ENCODE measurements around the gene WNT3.

WNT3 gene

DNA sequence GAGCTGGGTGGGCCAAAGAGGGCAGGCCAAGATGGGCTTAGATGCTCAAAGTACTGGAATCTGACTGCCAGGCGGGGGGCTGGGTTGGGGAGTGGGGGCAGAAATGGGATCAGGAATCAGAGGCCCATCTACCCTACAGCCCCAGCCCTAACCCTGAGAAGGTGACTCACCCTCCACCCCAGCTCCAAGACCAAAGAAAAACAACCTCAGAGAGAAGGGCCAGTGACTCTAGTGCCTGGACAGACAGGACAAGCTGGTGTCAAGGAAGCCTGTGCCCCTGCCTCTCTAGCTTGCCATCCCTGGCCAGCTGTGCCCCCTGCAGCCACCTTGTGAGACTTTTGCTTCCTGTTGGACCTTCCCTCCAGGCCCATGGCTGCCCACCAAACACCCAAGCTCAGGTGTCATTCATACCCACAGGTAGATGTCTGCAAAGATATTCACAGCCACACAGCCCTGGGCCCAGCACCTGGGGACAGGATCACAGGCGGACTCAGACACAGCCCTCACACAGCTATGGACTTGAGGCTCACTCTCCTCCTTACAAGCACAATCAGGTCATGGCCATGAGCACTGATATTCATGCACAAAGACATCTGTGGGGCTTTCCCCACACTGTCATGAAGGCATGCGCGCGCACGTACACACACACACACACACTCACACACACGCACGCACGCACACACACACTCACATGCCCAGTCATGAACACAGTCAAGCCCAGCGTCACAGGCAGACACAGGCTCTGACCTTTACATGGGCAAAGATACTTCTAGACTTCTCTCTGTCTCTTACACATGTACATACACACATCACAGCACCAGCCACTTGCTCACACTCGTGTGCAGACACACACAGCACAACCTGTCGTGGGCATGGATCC is 2.8 kb downstream of the WNT3 start:
- TF ChIP-seq, protein P1, sequence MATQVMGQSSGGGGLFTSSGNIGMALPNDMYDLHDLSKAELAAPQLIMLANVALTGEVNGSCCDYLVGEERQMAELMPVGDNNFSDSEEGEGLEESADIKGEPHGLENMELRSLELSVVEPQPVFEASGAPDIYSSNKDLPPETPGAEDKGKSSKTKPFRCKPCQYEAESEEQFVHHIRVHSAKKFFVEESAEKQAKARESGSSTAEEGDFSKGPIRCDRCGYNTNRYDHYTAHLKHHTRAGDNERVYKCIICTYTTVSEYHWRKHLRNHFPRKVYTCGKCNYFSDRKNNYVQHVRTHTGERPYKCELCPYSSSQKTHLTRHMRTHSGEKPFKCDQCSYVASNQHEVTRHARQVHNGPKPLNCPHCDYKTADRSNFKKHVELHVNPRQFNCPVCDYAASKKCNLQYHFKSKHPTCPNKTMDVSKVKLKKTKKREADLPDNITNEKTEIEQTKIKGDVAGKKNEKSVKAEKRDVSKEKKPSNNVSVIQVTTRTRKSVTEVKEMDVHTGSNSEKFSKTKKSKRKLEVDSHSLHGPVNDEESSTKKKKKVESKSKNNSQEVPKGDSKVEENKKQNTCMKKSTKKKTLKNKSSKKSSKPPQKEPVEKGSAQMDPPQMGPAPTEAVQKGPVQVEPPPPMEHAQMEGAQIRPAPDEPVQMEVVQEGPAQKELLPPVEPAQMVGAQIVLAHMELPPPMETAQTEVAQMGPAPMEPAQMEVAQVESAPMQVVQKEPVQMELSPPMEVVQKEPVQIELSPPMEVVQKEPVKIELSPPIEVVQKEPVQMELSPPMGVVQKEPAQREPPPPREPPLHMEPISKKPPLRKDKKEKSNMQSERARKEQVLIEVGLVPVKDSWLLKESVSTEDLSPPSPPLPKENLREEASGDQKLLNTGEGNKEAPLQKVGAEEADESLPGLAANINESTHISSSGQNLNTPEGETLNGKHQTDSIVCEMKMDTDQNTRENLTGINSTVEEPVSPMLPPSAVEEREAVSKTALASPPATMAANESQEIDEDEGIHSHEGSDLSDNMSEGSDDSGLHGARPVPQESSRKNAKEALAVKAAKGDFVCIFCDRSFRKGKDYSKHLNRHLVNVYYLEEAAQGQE (IDR thresholded peaks at IDR 0.05; ENCODE audit: low read depth) = no peak
- TF ChIP-seq EGR1 (IDR thresholded peaks at IDR 0.05) (no peak), TCF12 (IDR thresholded peaks at IDR 0.05; ENCODE audit: low read depth) (no peak), TAF1 (IDR thresholded peaks at IDR 0.05; ENCODE audit: low read depth) (no peak), TEAD4 (IDR thresholded peaks at IDR 0.05) (no peak), NFIC (IDR thresholded peaks at IDR 0.05) (no peak), EP300 (IDR thresholded peaks at IDR 0.05; ENCODE audit: borderline replicate concordance) (no peak), YY1 (IDR thresholded peaks at IDR 0.05; ENCODE audit: low read depth) (no peak), ZBTB7A (IDR thresholded peaks at IDR 0.05; ENCODE audit: low read depth) (no peak)
- TF ChIP-seq, protein P2, sequence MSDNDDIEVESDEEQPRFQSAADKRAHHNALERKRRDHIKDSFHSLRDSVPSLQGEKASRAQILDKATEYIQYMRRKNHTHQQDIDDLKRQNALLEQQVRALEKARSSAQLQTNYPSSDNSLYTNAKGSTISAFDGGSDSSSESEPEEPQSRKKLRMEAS (IDR thresholded peaks at IDR 0.05) = no peak
- TF ChIP-seq, protein P3, sequence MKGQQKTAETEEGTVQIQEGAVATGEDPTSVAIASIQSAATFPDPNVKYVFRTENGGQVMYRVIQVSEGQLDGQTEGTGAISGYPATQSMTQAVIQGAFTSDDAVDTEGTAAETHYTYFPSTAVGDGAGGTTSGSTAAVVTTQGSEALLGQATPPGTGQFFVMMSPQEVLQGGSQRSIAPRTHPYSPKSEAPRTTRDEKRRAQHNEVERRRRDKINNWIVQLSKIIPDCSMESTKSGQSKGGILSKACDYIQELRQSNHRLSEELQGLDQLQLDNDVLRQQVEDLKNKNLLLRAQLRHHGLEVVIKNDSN (IDR thresholded peaks at IDR 0.05) = no peak

DNA sequence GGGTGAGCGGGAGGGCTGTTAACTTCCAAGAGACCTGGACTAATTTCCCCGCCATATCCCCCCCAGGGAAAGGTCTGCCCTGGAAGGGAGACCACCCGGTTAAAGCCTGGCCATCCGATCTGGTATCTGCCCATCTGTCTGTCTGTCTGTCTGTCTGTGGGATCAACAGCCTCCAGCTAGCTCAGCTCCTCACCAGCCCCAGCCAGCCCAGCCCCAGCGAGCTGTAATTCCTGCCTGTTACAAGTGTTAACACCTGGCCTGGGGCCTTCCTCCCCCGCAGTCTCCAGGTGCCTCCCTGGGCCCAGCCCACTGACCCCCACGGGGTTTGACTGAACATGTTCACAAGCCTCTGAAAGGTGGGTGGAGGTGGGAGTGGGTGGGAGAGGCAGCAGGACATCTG is 4.0 kb downstream of the WNT3 start:
- no peak for TF ChIP-seq TCF12 (IDR thresholded peaks at IDR 0.05; ENCODE audit: low read depth)
- no peak for TF ChIP-seq CEBPB (IDR thresholded peaks at IDR 0.05)

DNA sequence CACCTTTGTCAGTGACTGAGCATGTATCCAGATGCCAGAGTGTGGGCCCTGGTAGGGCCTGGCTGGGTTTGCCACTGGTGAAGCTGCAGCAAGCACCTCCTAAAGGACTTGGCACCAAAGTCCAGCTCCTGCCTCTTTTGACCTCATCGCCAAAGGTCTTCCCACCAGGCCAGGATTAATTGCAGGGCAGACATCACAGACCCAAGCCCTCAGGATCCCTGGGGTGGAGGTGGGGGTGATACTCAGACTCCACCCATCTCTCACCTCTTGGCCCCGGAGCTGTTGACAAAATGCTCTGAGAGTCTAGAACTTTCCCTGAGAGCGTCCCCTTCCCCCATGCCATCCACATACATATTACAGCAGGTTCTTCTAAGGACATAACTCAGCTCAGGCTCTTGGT is 4.6 kb downstream of the WNT3 start:
- TF ChIP-seq FOXM1 (IDR thresholded peaks at IDR 0.05; ENCODE audit: borderline replicate concordance, low read depth) (no peak), YY1 (IDR thresholded peaks at IDR 0.05; ENCODE audit: low read depth) (no peak), RAD21 (IDR thresholded peaks at IDR 0.05; ENCODE audit: low read depth) (no peak), ZBTB7A (IDR thresholded peaks at IDR 0.05; ENCODE audit: low read depth) (no peak), EGR1 (IDR thresholded peaks at IDR 0.05) (no peak), EP300 (IDR thresholded peaks at IDR 0.05; ENCODE audit: borderline replicate concordance) (no peak), NFIC (IDR thresholded peaks at IDR 0.05) (no peak), TEAD4 (IDR thresholded peaks at IDR 0.05) (no peak), CEBPB (IDR thresholded peaks at IDR 0.05) (no peak), TCF12 (IDR thresholded peaks at IDR 0.05; ENCODE audit: low read depth) (no peak), TAF1 (IDR thresholded peaks at IDR 0.05; ENCODE audit: low read depth) (no peak), CREB1 (IDR thresholded peaks at IDR 0.05; ENCODE audit: low read depth) (no peak)
- TF ChIP-seq, protein P1 (IDR thresholded peaks at IDR 0.05; ENCODE audit: low read depth) = no peak
- TF ChIP-seq, protein P3 (IDR thresholded peaks at IDR 0.05) = no peak
- TF ChIP-seq, protein P2 (IDR thresholded peaks at IDR 0.05) = no peak

DNA sequence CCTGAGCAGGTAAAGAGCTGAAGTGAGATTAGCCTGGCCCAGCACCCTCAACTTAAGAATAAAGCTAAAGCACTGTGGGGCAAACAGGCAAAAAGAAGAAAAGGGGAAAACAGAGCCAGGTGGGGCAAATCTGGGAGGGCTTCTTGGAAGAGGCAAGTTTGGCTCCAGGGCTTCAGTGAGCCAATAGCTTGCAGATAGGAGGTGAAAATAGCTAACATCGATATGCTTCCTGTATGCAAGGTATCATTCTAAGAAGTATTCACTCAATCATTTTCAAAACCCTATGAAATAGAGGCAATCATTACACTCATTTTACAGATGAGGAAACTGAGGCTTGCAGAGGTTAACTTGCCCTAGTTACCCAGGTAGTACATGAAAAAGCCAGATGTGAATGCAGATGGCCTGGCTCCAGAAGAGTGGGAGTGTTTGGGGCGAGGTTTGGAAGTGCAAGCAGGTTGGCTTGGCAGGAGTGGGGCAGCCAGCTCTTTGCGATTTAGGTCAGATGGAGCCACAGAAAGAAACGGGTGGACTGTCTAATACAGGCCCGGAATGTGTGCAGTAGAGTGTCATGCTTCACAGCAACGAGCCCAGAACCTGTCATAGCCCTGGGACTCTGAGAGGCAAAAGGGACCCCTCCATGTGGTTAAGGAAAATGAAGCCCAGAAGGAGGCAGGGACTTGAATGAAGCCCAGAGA is 5.7 kb downstream of the WNT3 start:
- TF ChIP-seq FOXM1 (IDR thresholded peaks at IDR 0.05; ENCODE audit: borderline replicate concordance, low read depth) (no peak), CEBPB (IDR thresholded peaks at IDR 0.05) (no peak)

DNA sequence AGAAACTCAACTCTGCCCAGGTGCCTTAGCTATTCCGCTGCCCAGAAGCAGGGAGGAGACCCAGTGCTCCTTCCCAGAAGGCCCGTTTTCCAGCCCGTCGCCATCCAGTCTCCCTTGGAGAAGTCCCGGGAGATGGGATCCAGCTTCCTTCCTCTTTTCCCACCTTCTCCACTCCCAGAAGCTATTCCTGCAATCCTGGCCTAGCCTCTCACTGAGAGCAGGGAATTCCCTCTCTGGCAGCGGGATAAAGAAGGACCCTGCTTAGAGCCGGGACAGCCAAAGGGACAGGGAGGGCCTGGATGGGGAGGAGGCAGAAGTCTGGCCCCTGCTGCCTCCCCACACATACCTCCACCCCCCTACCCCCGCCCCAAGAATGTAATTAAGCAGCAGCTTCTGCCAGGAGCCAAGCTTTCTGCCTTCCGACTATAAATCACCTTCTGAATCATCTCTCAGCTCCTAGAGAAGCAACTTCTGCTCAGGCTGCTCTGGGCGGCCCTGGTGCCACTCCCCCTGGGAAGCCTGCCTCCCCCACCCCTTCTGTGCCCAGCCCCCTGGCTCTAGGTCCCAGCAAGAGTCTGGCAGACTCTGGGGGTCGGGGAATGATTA is 6.4 kb downstream of the WNT3 start:
- TF ChIP-seq ZBTB7A (IDR thresholded peaks at IDR 0.05; ENCODE audit: low read depth) = no peak
- TF ChIP-seq, protein P1 (IDR thresholded peaks at IDR 0.05; ENCODE audit: low read depth) = no peak
- no peak for TF ChIP-seq NFIC (IDR thresholded peaks at IDR 0.05)
- TF ChIP-seq, protein P2 (IDR thresholded peaks at IDR 0.05) = no peak
- TF ChIP-seq EGR1 (IDR thresholded peaks at IDR 0.05) = no peak
- TF ChIP-seq, protein P3 (IDR thresholded peaks at IDR 0.05) = no peak
- TF ChIP-seq YY1 (IDR thresholded peaks at IDR 0.05; ENCODE audit: low read depth) = no peak
- no peak for TF ChIP-seq CEBPB (IDR thresholded peaks at IDR 0.05)
- TF ChIP-seq EP300 (IDR thresholded peaks at IDR 0.05; ENCODE audit: borderline replicate concordance) = no peak
- no peak for TF ChIP-seq RAD21 (IDR thresholded peaks at IDR 0.05; ENCODE audit: low read depth)
- TF ChIP-seq TAF1 (IDR thresholded peaks at IDR 0.05; ENCODE audit: low read depth) = no peak
- no peak for TF ChIP-seq TCF12 (IDR thresholded peaks at IDR 0.05; ENCODE audit: low read depth)
- TF ChIP-seq CREB1 (IDR thresholded peaks at IDR 0.05; ENCODE audit: low read depth) = no peak
- TF ChIP-seq TEAD4 (IDR thresholded peaks at IDR 0.05) = no peak
- TF ChIP-seq FOXM1 (IDR thresholded peaks at IDR 0.05; ENCODE audit: borderline replicate concordance, low read depth) = no peak

Measured in Ishikawa (cell line).